AML-193 (cell line): ENCODE results near the gene FBXW5.

ENCODE experiments used
- DNase-seq, 2 experiments: peaks; one replicate each; lab custom pipeline; 2025; lab: John Stamatoyannopoulos, UW

Gene FBXW5

DNA sequence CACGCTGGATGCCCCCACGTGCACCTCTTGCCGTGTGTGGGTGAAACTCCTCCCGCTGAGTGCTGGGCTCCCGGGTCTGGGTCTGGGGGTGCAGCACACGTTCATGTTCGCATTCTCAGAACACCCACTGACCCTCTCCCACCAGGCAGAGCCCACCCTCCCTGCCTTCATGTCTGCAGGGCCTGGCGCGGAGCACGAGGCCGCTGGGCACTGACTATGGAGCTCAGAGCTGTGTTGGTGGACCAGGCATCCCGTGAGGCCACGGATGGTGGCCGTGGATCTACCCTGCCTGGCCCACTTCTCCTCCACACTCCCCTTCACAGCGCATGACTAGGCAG is 16.4 kb upstream of the FBXW5 start:
- DNase-seq: no peak

DNA sequence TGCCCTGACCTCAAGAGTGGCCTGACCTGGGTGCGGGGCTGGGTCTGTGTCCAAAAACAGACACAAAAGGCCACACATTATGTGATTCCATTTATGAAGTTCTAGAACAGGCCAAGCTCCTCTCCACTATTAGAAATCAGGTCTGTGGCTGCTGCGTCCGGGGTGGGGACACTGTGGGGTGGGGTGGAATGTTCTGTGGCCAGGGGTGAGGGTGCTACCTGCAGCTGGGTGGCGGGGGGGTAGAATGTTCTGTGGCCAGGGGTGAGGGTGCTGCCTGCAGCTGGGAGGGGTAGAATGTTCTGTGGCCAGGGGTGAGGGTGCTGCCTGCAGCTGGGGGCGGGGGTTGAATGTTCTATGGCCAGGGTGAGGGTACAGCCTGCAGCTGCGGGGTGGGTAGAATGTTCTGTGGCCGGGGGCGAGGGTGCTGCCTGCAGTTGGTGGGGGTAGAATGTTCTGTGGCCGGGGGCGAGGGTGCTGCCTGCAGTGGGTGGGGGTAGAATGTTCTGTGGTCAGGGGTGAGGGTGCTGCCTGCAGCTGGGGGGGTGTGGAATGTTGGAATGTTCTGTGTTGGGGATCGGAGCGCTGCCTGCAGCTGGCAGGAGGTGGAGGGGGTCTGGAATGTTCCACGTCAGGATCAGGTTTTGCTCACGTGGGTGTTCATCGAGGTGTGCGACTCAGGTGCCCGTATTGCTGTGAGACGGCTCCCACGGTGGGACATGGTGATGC is 15.8 kb upstream of the FBXW5 start:
- DNase-seq: no peak

GRCh38 chr9:136958898-136959850 is 14.6 kb upstream of the FBXW5 start:
- no peak for DNase-seq

DNA sequence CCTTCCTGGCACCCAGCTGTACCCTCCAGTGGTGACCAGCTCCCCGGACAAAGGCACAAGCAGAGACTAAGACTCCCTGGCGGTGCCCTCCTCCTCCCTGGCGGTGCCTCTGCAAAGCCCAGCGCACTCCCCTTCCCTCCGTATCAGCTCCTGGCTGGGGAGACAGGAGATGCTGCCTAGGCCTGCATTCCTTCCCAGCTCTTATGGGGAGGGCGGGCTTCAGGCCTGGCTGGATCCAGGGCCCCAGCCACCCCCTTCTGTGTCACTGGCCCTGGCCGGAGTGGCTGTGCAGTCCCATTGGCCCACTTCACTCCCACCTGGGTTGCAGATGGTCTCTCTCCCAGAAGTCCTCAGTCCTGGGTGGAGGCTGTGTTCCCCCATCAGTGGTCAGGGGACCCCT is 13.9 kb upstream of the FBXW5 start:
- DNase-seq: no peak

- DNase-seq: no peak
Observed at GRCh38 chr9:136957901-136958300, 13.4 kb upstream of the FBXW5 start.

- no peak for DNase-seq
Observed at GRCh38 chr9:136957461-136957860, 12.9 kb upstream of the FBXW5 start.

DNA sequence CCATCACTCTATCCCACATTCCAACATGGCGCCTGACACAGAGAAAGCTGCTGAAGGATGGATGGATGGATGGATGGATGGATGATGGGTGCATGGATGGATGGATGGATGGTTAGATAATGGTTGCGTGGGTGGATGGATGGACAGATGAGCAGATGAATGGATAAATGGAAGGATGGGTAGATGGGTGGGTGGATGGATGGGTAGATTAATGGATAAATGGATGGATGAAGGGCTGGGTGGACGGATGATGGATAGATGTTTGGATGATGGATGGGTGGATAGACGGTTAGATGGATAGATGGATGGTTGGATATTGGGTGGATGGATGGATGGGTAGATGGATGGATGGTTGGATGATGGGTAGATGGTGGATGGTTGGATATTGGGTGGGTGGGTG is 12.1 kb upstream of the FBXW5 start:
- no peak for DNase-seq

DNA sequence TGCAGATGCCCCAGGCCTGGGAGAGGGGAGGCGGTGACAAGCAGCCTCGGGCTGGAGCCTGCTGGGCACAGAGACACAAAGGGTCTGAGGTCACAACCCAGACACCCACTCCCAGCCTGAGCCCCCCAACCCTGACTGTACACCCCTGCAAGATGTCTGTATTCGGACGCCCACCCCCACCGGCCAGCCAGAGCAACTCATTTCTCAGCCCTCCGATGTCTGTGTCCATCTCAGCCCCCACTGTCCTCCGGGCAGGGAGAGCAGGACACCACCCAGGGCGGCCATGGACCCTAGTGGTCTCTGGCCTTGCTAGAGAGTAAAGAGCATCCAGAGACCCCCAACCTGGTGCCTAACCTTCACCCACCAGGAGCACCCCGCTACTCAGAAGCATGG is 11.4 kb upstream of the FBXW5 start:
- DNase-seq: no peak

- no peak for DNase-seq
Observed at GRCh38 chr9:136955202-136955942, 10.8 kb upstream of the FBXW5 start.

GRCh38 chr9:136954270-136955083 is 9.9 kb upstream of the FBXW5 start:
- no peak for DNase-seq

- DNase-seq: no peak
Observed at GRCh38 chr9:136953771-136954269, 9.3 kb upstream of the FBXW5 start.

DNA sequence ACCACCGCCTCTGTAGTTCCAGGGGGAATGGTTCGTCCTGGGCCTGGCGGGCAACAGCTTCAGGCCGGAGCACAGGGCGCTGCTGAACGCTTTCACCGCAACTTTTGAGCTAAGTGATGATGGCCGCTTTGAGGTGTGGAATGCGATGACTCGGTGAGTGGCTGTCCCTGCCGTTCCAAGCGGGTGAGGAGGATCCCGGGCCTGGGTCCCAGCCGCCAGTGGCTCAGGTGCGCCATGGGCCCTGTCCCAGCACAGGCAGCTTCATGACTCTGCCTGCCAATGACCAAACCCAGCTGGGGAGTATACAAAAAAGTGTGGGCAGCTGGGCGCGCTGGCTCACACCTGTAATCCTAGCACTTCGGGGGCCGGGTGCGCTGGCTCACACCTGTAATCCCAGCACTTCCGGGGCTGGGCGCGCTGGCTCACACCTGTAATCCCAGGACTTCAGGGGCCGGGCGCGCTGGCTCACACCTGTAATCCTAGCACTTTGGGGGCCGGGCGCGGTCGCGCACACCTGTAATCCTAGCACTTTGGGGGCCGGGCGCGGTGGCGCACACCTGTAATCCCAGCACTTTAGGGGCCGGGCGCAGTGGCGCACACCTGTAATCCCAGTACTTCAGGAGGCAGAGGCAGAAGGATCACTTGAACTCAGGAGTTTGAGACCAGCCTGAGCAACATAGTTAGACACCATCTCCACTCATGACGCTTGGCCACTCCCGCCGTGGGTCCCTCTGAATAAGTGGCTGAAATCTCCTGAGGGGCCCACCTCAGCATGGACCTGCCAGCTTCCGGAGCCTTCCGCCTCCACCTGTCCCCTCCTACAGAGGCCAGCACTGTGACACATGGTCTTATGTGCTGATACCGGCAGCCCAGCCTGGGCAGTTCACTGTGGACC is 8.6 kb upstream of the FBXW5 start:
- DNase-seq: no peak

- DNase-seq: no peak
Observed at GRCh38 chr9:136952321-136952850, 7.8 kb upstream of the FBXW5 start.

DNA sequence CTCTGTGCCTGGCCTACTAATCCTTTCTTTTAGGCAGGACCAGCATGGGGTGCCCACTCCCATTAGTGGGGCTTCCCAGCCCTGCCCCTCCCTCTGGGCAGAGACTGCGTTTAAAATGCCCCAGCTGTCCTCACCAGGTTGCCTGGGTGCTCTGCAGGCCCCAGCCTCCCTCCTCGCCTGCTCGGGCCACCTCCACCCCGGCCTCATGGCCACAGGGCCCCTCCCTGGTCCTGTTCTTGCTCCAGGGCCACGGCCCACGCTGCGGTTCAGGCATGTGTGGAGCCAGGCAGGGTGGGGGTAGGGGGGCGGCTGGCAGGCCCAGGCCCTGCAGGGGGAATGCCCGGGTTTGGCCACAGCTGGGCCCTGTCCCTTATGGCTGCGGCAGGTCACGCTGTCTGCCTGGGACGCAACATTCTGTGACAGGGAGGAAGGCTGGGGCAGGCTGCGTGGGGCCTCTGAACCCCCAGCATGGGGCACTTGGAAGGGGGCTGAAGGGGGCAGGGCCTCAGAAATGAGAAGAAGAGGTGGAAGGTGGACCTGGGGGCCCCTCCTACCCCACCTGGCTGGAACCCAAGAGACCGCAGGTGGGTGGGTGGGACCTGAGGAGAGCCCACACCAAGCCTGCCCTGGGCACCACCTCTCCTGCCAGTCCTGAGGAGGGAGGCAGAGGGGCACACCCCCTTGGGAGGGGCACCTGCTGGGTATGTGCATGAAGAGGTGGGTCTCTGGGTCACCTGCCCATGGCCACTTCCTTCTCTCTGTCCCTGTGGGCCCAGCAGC is 7.2 kb upstream of the FBXW5 start, which contains the start of gene LCN12:
Gene LCN12 (plus strand): TSS at position 733 of the 780 bp plus-strand sequence. CDS start 55 bp downstream, outside the sequence.
- DNase-seq: no peak

DNA sequence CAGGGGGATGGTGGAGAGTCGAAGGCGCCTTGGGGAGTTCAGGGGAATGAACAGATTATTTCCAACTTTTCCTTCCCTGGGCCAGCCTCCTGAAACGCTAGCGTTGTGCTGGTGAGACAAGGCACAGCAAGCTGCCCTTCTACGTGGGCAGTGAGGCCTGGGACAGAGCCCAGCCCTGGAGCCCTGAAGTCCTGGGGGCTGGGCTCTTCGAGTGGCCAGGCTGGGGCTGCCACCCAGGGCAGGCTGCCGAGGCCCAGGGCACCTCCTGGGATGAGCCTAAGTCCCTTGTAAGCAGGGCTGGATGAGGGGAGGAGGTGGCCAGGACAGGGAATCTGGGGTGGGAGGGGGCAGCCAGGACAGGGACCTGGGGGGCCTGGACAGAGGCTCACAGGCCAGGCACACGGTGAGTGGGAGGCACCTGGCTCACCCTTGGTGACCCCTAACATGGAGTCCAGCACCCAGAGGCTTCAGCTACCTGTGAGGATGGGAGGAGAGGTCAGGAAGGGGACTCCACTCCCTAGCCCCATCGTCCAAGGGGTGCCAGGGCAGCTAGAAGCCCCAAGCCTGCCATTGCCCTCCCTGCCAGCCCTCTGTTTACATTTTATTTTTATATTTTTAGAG is 6.2 kb upstream of the FBXW5 start:
- no peak for DNase-seq

GRCh38 chr9:136949817-136950655 is 5.5 kb upstream of the FBXW5 start:
- peak; percentile 70 to 76 for DNase-seq

- no peak for DNase-seq
Observed at GRCh38 chr9:136949239-136949816, 4.8 kb upstream of the FBXW5 start.
